Measurements from ENCODE around the gene POLQ.
A peak's percentile ranks its signal among the peaks of the same experiment; 100 is the strongest.

The POLQ gene

DNA sequence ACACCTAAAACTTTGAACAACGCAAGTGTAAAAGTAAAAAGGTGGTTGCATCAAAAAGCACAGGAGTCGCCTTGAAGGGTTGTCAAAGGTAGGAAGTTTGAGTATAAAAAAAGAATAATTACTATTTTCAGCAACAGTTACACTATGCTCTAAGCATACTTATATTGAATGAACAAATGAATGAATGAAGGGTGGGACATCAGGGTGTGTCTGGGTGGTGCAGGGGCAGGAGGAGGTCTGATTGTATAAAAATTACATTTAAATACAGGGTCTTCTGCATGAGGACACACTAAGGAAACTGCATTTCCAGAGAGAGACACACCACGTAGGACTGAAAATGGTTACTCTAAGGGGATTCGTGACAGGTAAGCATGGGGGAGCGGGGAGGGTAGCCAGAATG is 21.9 kb upstream of the POLQ start, which contains the start of gene ARGFX:
ARGFX (plus strand) TSS at position 301 of the 400 bp plus-strand sequence. CDS start 2,765 bp downstream, outside the sequence.
- no peak within 1 kb of the TSS for H3K4me3 ChIP-seq (ENCODE audit: low read depth, low read length)
- TF ChIP-seq, protein P1, sequence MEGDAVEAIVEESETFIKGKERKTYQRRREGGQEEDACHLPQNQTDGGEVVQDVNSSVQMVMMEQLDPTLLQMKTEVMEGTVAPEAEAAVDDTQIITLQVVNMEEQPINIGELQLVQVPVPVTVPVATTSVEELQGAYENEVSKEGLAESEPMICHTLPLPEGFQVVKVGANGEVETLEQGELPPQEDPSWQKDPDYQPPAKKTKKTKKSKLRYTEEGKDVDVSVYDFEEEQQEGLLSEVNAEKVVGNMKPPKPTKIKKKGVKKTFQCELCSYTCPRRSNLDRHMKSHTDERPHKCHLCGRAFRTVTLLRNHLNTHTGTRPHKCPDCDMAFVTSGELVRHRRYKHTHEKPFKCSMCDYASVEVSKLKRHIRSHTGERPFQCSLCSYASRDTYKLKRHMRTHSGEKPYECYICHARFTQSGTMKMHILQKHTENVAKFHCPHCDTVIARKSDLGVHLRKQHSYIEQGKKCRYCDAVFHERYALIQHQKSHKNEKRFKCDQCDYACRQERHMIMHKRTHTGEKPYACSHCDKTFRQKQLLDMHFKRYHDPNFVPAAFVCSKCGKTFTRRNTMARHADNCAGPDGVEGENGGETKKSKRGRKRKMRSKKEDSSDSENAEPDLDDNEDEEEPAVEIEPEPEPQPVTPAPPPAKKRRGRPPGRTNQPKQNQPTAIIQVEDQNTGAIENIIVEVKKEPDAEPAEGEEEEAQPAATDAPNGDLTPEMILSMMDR (IDR thresholded peaks at IDR 0.05; ENCODE audit: low read depth, low read length): no peak

DNA sequence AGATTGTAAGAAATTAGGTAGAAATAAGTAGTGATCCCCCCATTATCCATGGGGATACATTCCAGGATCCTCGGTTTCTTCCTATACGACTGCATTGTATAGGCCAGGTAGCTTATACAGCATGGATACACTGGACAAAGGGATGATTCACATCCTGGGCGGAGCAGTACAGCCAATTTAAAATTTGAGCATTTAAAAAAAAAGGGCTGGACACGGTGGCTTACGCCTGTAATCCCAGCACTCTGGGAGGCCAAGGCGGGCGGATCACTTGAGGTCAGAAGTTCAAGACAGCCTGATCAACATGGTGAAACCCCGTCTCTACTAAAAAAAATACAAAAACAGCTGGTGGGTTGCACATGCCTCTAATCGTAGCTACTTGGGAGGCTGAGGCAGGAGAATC is 21.0 kb upstream of the POLQ start:
- H3K4me3 ChIP-seq (ENCODE audit: low read depth, low read length): no peak overlapping the region
- TF ChIP-seq, protein P1 (IDR thresholded peaks at IDR 0.05; ENCODE audit: low read depth, low read length): no peak

DNA sequence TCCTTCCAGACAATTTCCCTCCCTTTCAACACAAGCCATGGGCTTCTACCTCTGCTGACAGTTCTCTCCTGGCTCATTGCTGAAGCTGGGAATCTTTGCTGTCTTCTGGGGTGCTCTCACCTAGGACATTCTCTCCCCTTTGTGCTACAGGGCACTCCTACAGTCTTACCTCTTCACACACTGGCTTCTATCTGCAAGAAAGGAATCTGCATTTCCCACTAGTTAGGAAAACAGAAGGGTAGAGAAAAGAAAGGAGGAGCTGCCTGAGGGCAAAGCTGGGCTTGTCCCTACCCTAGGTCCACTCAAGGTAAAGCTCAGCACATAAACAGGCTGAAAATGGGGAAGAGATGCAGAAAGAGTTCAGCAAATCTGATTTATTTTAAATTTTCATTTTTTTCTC is 16.4 kb upstream of the POLQ start:
- no peak overlapping the region for H3K4me3 ChIP-seq (ENCODE audit: low read depth, low read length)

DNA sequence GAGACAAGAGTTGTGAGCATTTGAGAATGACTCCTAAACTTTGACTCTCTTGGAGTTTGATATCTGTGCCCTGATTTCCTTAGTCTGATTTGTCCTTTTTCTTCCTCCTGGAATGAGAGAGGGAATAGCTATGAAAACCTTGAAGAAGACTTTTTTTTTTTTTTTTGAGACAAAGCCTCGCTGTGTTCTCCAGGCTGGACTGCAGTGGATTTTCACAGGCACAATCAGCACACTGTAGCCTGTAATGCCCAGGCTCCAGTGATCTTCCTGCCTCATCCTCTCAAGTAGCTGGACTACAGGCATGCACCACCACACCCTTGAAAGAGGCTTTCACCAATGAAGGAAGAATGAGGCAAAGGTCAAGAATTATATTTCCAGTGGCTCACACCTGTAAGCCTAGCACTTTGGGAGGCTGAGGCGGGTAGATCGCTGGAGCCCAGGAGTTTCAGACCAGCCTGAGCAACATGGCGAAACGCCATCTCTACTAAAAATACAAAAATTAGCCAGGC is 11.7 kb upstream of the POLQ start:
- TF ChIP-seq, protein P1 (IDR thresholded peaks at IDR 0.05; ENCODE audit: low read depth, low read length): no peak
- H3K4me3 ChIP-seq (ENCODE audit: low read depth, low read length): no peak overlapping the region

More for the DNA sequence above, 16.4 kb upstream of the POLQ start:
- TF ChIP-seq, protein P1 (IDR thresholded peaks at IDR 0.05; ENCODE audit: low read depth, low read length): no peak

DNA sequence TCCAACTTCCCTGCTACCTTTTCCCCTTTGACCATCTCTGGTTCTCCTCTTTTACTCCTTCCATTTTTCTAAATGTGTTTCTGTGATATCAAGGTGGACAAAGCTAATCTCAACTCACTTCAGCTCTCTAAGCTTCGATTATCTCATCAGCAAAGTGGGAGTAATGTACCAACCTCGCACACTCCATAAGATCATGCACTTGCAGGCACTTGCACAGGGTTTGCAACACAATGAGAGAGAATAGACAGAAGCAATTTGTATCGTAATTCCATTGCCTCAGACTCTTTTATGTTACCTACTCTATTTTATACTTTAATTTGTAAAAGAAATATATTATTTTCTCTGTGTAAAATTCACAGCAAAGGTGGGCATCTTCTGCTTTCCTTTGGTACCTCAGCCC is 7.0 kb upstream of the POLQ start:
- TF ChIP-seq, protein P1 (IDR thresholded peaks at IDR 0.05; ENCODE audit: low read depth, low read length): no peak

DNA sequence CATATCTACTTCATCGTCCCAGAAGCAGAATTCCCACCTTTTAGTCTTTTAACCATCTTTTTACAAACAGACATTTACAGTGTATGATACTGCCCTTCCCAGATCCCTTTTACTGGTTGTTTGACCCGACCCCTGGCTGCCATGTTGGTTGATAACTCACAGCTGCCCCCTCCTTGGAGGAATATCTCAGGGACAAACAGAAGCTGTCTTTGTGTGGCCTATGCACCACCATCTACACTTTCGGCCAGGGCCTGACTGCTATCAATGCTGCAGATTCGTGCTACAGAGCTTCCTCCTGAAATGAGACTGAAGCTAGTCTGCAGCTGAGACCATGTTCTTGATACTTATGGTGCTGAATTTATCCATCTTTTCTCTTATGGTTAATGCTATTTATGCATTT is 6.6 kb upstream of the POLQ start:
- TF ChIP-seq, protein P1 (IDR thresholded peaks at IDR 0.05; ENCODE audit: low read depth, low read length): no peak
- peak overlapping the region; percentile 40 for H3K4me3 ChIP-seq (ENCODE audit: low read depth, low read length)

More for the DNA sequence above, 7.0 kb upstream of the POLQ start:
- no peak overlapping the region for H3K4me3 ChIP-seq (ENCODE audit: low read depth, low read length)

DNA sequence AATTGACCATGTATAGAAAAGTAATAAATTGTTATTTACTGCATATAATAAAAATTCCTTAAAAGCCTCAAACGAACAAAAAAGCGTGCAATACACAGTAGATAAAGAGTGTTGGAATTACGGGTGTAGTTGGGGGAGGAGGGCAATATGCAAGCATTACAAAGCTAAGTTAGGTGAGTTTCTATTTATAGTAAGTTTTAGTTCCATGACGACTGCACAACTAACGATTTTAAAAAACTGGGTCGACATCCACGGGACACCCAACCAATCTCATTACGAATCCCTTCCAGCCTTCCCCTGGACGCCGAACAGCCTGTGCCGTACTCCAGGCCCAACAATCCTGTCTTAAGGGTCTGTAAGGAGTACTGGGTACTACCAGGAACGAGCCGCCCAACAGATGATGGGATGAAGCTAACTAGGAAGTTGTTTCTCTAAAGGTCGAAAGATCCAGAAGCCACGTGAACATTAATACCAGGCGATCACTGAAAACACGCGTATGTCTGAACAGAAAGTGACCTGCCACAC is 677 bp downstream of the POLQ start:
- TF ChIP-seq, protein P1 (IDR thresholded peaks at IDR 0.05; ENCODE audit: low read depth, low read length): no peak
- peak overlapping the region; percentile 80 for H3K4me3 ChIP-seq (ENCODE audit: low read depth, low read length)
